KMS-11 (cell line): Measurements from ENCODE around the gene TACR1.

Experiments
- H2AFZ ChIP-seq: fragments of 200-600 bp; sonication (generic); 2 replicates; pipeline ENCODE4 v1.6.1; 2016; ENCODE audit warnings: antibody characterized with exemption, mixed run types, low read depth
- H3K27ac ChIP-seq: fragments of 200-600 bp; sonication (generic); 2 replicates; pipeline ENCODE4 v1.6.1; 2016; ENCODE audit warnings: mild to moderate bottlenecking, mixed run types
- H3K27me3 ChIP-seq: fragments of 200-600 bp; sonication (generic); 2 replicates; pipeline ENCODE4 v1.6.1; 2017; ENCODE audit warnings: mild to moderate bottlenecking, low read depth, mixed run types, moderate library complexity; ENCODE audit not compliant: insufficient read depth
- H3K36me3 ChIP-seq: fragments of 200-600 bp; sonication (generic); 2 replicates; pipeline ENCODE4 v1.6.1; 2017; ENCODE audit warnings: mild to moderate bottlenecking, mixed run types; ENCODE audit not compliant: insufficient read depth
- H3K4me1 ChIP-seq: fragments of 200-600 bp; sonication (generic); 2 replicates; pipeline ENCODE4 v1.6.1; 2016; ENCODE audit warnings: mild to moderate bottlenecking, low read depth, mixed run types; ENCODE audit not compliant: poor library complexity, severe bottlenecking
- H3K4me2 ChIP-seq: fragments of 200-600 bp; sonication (generic); 2 replicates; pipeline ENCODE4 v1.7.0; 2016; ENCODE audit warnings: mild to moderate bottlenecking, mixed run types
- H3K4me3 ChIP-seq: fragments of 200-600 bp; sonication (generic); IDR thresholded peaks from 2 replicates; pipeline ENCODE4 v1.6.1; 2017; ENCODE audit warnings: low read depth, low read length, mixed read lengths; ENCODE audit not compliant: insufficient read depth
- H3K79me2 ChIP-seq: fragments of 200-600 bp; sonication (generic); 2 replicates; pipeline ENCODE4 v1.6.1; 2016; ENCODE audit warnings: low read depth, mixed run types; ENCODE audit not compliant: insufficient read depth
- H3K9ac ChIP-seq: fragments of 200-600 bp; sonication (generic); 2 replicates; pipeline ENCODE4 v1.6.1; 2016; ENCODE audit warnings: mild to moderate bottlenecking, mixed run types
- H4K20me1 ChIP-seq: fragments of 200-600 bp; sonication (generic); 2 replicates; pipeline ENCODE4 v1.6.1; 2016; ENCODE audit warnings: mild to moderate bottlenecking, mixed run types; ENCODE audit not compliant: insufficient read depth
- CTCF ChIP-seq: fragments of 200-600 bp; sonication (generic); conservative IDR thresholded peaks from 2 replicates; pipeline ENCODE4 v1.6.1; 2017; ENCODE audit warnings: low read depth, mild to moderate bottlenecking, antibody characterized with exemption, low read length, moderate library complexity, mixed read lengths

TACR1 gene

GRCh38 chr2:75130171-75130570 lies 69.1 kb downstream of the TACR1 start:
- no peaks in the 10 kb centered on the region for H3K79me2 ChIP-seq
- H3K4me2 ChIP-seq: no peak overlapping the region
- H3K4me3 ChIP-seq: no peak overlapping the region
- TF ChIP-seq CTCF: no peak
- no peak overlapping the region for H2AFZ ChIP-seq
- no peaks in the 10 kb centered on the region for H3K36me3 ChIP-seq
- no peak overlapping the region for H3K27ac ChIP-seq
- H4K20me1 ChIP-seq: no peaks in the 10 kb centered on the region
- no peak overlapping the region for H3K9ac ChIP-seq
- H3K27me3 ChIP-seq: no peaks in the 10 kb centered on the region
- H3K4me1 ChIP-seq: no peaks in the 10 kb centered on the region

GRCh38 chr2:75123876-75124275 lies 75.4 kb downstream of the TACR1 start:
- Histone ChIP-seq H3K4me1 (no peaks in the 10 kb centered on the region), H3K27me3 (no peaks in the 10 kb centered on the region), H3K36me3 (no peaks in the 10 kb centered on the region), H4K20me1 (no peaks in the 10 kb centered on the region), H3K9ac (no peak overlapping the region), H3K27ac (no peak overlapping the region), H3K4me3 (no peak overlapping the region), H2AFZ (no peak overlapping the region), H3K79me2 (no peaks in the 10 kb centered on the region), H3K4me2 (no peak overlapping the region)
- no peak for TF ChIP-seq CTCF

GRCh38 chr2:75113231-75113869 lies 86.0 kb downstream of the TACR1 start:
- no peak overlapping the region for H3K4me3 ChIP-seq
- H2AFZ ChIP-seq: no peak overlapping the region
- H3K4me2 ChIP-seq: no peak overlapping the region
- TF ChIP-seq CTCF: no peak
- H3K27ac ChIP-seq: no peak overlapping the region
- H3K9ac ChIP-seq: no peak overlapping the region
- H3K36me3 ChIP-seq: no peaks in the 10 kb centered on the region
- H3K4me1 ChIP-seq: no peaks in the 10 kb centered on the region
- H3K27me3 ChIP-seq: no peaks in the 10 kb centered on the region
- no peaks in the 10 kb centered on the region for H3K79me2 ChIP-seq
- H4K20me1 ChIP-seq: no peaks in the 10 kb centered on the region

GRCh38 chr2:75108937-75109482 lies 90.3 kb downstream of the TACR1 start:
- Histone ChIP-seq H2AFZ (no peak overlapping the region), H3K9ac (no peak overlapping the region), H4K20me1 (no peaks in the 10 kb centered on the region), H3K27ac (no peak overlapping the region), H3K79me2 (no peaks in the 10 kb centered on the region), H3K4me2 (no peak overlapping the region), H3K4me3 (no peak overlapping the region), H3K4me1 (no peaks in the 10 kb centered on the region), H3K27me3 (no peaks in the 10 kb centered on the region), H3K36me3 (no peaks in the 10 kb centered on the region)
- no peak for TF ChIP-seq CTCF
